Ishikawa (cell line): Measurements from ENCODE around the gene CCDC15.

Experiments
- CEBPB ChIP-seq: IDR thresholded peaks from 2 replicates; pipeline ENCODE4 v1.6.1; 2012
- CREB1 ChIP-seq: IDR thresholded peaks from 2 replicates; pipeline ENCODE4 v1.6.1; 2012; ENCODE audit warnings: low read depth
- EGR1 ChIP-seq: IDR thresholded peaks from 2 replicates; pipeline ENCODE4 v1.6.1; 2012
- EP300 ChIP-seq: IDR thresholded peaks from 2 replicates; pipeline ENCODE4 v1.6.1; 2012; ENCODE audit warnings: borderline replicate concordance
- FOXM1 ChIP-seq: IDR thresholded peaks from 2 replicates; pipeline ENCODE4 v1.6.1; 2012; ENCODE audit warnings: low read depth, borderline replicate concordance
- NFIC ChIP-seq: IDR thresholded peaks from 2 replicates; pipeline ENCODE4 v1.6.1; 2012
- RAD21 ChIP-seq: IDR thresholded peaks from 2 replicates; pipeline ENCODE4 v1.6.1; 2012; ENCODE audit warnings: low read depth
- TAF1 ChIP-seq: IDR thresholded peaks from 2 replicates; pipeline ENCODE4 v1.6.1; 2012; ENCODE audit warnings: low read depth, mild to moderate bottlenecking
- TCF12 ChIP-seq: IDR thresholded peaks from 2 replicates; pipeline ENCODE4 v1.6.1; 2012; ENCODE audit warnings: low read depth
- TEAD4 ChIP-seq: IDR thresholded peaks from 2 replicates; pipeline ENCODE4 v1.6.1; 2012
- YY1 ChIP-seq: IDR thresholded peaks from 2 replicates; pipeline ENCODE4 v1.6.1; 2012; ENCODE audit warnings: low read depth
- ZBTB7A ChIP-seq: IDR thresholded peaks from 2 replicates; pipeline ENCODE4 v1.6.1; 2012; ENCODE audit warnings: low read depth
- TF ChIP-seq, protein P1 (sequence below): IDR thresholded peaks from 2 replicates; pipeline ENCODE4 v1.6.1; 2012; ENCODE audit warnings: low read depth, mild to moderate bottlenecking
- TF ChIP-seq, protein P2 (sequence below): IDR thresholded peaks from 2 replicates; pipeline ENCODE4 v1.6.1; 2012
- TF ChIP-seq, protein P3 (sequence below): IDR thresholded peaks from 2 replicates; pipeline ENCODE4 v1.6.1; 2012

Gene CCDC15

DNA sequence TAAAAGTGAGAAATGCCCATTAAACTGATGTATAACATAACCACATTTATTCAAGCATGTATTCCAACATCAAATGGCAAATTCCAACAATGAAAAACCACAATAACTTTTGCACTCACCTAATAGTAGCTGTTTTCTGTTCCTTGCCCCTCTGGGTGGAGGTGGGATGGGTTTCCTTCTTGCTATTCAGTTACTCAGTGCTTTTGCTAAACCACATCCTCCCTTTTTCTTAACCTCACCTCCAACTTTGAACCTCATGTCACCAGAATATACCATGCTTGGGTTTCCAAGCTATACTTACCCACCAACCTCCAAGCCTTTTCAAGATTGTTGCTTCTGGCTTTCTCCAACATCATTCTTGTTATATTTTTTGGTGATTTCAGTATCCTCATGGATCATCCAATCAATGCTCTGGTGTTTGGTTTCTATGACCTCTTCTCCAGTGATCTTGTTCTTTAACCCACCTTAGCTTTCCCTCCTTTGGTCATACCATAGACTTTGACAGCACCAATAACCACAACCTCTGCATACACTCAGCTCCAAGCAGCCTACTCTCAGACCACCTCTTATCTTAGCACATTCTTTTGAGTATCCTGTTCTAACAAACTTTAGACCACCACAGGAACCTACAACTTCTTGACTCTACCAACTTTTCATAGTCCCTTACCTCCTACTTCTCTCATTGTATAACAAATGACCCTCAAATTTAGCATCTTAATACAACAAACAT, 3.2 kb upstream of the CCDC15 start:
- TF ChIP-seq TEAD4 (no peak), YY1 (no peak), CREB1 (no peak), NFIC (no peak), FOXM1 (no peak), EGR1 (no peak), TCF12 (no peak), CEBPB (no peak), RAD21 (no peak), TAF1 (no peak), EP300 (no peak), ZBTB7A (no peak)
- TF ChIP-seq, protein P1, sequence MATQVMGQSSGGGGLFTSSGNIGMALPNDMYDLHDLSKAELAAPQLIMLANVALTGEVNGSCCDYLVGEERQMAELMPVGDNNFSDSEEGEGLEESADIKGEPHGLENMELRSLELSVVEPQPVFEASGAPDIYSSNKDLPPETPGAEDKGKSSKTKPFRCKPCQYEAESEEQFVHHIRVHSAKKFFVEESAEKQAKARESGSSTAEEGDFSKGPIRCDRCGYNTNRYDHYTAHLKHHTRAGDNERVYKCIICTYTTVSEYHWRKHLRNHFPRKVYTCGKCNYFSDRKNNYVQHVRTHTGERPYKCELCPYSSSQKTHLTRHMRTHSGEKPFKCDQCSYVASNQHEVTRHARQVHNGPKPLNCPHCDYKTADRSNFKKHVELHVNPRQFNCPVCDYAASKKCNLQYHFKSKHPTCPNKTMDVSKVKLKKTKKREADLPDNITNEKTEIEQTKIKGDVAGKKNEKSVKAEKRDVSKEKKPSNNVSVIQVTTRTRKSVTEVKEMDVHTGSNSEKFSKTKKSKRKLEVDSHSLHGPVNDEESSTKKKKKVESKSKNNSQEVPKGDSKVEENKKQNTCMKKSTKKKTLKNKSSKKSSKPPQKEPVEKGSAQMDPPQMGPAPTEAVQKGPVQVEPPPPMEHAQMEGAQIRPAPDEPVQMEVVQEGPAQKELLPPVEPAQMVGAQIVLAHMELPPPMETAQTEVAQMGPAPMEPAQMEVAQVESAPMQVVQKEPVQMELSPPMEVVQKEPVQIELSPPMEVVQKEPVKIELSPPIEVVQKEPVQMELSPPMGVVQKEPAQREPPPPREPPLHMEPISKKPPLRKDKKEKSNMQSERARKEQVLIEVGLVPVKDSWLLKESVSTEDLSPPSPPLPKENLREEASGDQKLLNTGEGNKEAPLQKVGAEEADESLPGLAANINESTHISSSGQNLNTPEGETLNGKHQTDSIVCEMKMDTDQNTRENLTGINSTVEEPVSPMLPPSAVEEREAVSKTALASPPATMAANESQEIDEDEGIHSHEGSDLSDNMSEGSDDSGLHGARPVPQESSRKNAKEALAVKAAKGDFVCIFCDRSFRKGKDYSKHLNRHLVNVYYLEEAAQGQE = no peak
- TF ChIP-seq, protein P2, sequence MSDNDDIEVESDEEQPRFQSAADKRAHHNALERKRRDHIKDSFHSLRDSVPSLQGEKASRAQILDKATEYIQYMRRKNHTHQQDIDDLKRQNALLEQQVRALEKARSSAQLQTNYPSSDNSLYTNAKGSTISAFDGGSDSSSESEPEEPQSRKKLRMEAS = no peak

DNA sequence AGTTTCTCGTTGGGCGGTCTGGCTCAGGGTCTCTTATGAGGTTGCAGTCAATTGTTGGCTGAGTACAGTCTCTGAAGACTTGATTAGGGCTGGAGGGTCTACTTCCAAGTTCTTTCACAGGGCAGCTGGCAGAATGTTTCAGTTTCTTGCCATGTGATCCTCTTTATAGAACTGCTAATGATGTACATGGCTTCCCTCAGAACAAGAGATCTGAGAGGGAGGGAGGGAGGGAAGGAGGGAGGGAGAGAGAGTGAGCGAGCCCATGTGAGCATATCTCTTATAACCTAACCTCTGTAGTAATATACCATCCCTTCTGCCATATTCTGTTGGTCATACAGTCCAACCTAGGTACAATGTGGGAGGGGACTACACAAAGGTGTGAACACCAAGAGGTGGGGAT, 2.7 kb upstream of the CCDC15 start:
- TF ChIP-seq TEAD4 = no peak
- no peak for TF ChIP-seq EP300
- TF ChIP-seq, protein P3, sequence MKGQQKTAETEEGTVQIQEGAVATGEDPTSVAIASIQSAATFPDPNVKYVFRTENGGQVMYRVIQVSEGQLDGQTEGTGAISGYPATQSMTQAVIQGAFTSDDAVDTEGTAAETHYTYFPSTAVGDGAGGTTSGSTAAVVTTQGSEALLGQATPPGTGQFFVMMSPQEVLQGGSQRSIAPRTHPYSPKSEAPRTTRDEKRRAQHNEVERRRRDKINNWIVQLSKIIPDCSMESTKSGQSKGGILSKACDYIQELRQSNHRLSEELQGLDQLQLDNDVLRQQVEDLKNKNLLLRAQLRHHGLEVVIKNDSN = no peak
- no peak for TF ChIP-seq YY1
- no peak for TF ChIP-seq FOXM1
- TF ChIP-seq CREB1 = no peak
- no peak for TF ChIP-seq TAF1
- no peak for TF ChIP-seq NFIC
- TF ChIP-seq, protein P1 = no peak
- TF ChIP-seq ZBTB7A = no peak
- TF ChIP-seq, protein P2 = no peak
- no peak for TF ChIP-seq EGR1
- no peak for TF ChIP-seq TCF12

DNA sequence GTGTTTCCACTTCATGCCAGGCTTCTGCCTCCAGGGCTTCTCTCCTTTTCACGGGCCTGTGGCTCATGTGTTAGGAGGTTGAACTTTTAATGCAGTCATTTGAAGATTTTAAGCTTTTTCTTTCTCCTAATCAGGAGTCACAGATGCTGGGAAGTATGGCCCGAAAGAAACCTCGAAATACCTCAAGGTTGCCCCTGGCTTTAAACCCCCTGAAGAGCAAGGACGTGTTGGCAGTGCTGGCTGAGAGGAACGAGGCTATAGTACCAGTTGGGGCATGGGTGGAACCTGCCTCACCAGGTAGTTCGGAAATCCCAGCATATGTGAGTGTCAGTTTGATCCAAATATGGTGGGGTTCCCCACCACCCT, 571 bp downstream of the CCDC15 start:
- TF ChIP-seq, protein P3 = no peak
- TF ChIP-seq ZBTB7A (no peak), FOXM1 (no peak), NFIC (no peak), CEBPB (no peak), TEAD4 (no peak), CREB1 (no peak), YY1 (no peak), EGR1 (no peak), TCF12 (no peak), TAF1 (no peak)
- TF ChIP-seq, protein P2 = no peak

DNA sequence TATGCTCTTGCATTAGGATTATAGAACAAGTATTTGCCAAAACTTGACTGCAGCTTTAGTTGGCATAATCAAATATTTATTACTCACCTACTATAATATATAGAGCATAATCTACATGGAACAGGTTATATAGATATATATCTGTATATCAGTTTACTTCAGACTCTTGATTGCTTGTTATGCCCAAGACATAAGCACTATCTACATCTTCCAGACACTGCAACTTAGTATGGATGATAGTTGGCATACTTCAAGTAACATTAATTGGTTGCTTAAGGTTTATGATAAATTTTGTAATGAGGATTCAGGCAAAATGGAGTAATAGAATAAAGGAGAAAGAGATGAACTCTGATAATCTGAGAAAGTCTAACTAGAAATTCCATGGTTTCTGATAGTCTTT, 1.0 kb downstream of the CCDC15 start:
- TF ChIP-seq CEBPB (no peak), TAF1 (no peak), EP300 (no peak), EGR1 (no peak), CREB1 (no peak), TEAD4 (no peak), TCF12 (no peak), FOXM1 (no peak), YY1 (no peak), RAD21 (no peak), ZBTB7A (no peak), NFIC (no peak)
- TF ChIP-seq, protein P1 = no peak
- TF ChIP-seq, protein P2 = no peak
- TF ChIP-seq, protein P3 = no peak
